ENCODE data around the gene UBR3.
"Not testable (repeated sequence)": the region's sequence is repeated elsewhere in the genome, so short reads cannot be mapped to it uniquely, and the experiment has no call there.

UBR3 gene

DNA sequence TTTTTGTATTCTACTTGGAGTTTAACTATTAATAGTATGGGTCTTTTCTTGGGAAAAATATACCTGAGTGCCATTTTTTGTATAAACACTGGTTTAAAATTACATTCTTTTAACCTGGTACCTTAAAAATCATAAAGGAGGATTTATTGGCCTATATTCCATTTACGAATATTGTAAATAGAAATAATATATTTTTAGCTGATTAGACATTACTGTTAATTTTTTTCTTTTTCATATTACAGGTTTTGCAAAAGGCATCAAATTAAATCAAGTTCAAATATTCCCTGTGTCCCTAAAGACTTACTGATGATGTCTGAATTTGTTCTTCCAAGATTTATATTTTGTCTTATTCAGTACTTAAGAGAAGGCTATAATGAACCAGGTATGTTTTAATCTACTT lies 44.7 kb downstream of the UBR3 start:
- no peak for DNase-seq

DNA sequence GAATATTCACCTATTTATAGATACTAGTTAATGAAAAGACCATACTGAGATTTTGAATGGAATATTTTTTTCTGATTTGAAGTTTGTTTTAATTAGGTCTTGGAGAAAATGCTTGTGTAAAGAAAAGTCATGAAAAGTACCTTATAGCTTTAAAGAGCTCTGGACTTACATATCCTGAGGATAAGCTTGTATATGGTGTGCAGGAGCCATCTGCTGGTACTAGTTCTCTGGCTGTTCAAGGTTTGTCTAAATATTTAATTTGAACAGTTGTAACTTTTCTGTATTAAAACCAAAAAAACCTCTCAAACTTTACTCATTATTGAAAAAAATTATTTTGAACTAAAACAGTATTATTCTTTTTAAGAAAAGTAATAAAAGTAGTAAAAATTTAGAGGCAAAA lies 50.1 kb downstream of the UBR3 start:
- peak; percentile 10 for DNase-seq

DNA sequence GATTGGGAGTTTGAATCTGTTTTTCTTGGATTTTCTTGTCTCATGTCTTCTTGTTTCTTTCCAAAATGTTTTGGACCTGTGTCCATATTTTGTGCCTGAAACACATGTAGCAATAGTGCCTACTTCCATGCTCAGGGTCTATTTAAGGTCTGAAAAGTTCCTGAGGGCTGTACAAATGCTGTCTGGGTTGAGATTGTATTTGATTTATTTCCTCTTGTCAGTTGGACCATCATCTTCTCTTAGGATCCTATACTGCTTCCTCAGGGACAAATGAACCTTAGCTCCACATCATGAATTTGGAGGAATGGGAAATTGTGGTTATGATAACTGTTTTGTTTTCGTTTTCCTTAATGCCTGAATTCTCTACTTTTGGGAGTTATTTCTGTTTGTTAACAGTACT lies 59.9 kb downstream of the UBR3 start:
- no peak for DNase-seq

DNA sequence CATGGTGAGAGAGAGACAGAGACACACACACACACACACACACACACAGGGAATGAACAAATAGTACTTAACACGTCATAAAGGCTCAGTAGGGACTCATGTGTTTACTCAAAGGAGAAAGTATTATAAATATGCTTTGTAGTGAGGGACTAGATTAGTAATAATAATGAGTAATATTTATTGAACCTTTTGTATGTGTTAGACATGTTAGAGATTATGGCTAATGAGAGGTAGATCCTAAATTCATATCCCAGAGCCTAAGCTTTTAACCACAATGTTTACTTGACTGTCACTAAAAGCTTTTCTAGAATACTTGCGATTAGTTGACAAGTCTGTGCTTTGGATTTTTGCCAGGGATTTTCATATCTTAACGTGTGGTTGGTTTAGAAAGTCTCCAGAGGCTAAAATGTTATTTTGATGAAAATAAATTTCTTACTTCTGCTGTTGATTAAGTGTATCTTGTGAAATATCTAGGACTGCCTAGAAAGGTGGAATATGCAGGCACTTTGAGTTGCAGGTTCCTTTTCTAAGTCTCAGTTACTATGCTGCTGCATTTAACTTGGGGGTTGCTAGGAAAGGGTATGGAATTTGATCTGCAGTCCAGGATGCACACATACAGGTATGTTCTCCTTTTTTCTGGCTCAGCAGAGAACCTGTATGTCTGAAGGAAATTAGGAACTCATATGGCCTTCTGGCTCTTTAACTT lies 64.5 kb downstream of the UBR3 start:
- DNase-seq = no peak

DNA sequence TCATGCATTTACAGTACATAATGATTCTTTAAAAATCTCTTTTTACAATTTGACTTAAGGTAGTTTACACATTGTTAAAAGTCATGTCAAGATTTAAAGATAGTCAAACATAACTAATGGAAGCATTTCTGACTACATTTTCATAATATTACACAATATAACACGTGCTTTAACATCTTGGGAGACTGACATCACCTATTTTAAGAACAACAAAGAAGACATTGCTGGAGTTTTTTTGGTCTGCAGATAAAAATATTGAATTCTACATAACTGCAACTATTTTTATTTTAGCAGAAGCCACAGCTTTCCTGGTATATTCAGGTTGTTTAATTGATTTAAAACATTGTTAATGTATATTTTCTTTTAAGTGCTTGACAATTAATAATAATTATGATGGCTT lies 65.7 kb downstream of the UBR3 start:
- no peak for DNase-seq

DNA sequence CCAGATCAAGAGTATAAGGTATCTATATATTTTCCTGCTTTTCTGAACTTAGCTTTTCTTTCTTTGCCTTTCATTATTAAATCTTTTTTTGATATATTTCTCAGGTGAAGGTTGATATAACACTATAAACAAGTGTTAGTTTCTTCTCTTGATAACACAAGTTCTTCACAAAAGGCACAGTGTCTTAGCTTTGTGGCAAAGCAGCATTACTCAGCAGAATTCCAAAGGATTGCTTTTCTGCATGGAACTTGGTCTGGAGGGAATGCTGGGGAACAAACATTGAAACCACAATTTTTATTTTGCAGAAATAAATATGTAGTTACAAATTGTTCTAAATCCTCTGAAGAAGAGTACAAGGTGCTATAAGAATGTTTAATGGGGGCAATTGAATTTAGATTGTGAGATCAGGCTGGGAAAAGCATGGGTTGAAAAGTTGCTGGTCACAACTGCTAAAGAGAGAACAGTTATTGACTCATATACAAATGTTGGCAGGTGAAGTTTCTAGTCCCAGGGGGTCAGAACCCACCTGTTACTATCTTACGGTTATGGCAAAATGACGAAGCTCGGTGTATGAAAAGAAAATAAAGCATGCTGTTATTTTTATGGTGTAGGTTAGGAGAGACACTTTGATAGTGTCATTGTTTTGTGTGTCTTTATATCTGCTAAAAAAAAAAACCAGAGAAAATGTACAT lies 68.2 kb downstream of the UBR3 start:
- DNase-seq = no peak

DNA sequence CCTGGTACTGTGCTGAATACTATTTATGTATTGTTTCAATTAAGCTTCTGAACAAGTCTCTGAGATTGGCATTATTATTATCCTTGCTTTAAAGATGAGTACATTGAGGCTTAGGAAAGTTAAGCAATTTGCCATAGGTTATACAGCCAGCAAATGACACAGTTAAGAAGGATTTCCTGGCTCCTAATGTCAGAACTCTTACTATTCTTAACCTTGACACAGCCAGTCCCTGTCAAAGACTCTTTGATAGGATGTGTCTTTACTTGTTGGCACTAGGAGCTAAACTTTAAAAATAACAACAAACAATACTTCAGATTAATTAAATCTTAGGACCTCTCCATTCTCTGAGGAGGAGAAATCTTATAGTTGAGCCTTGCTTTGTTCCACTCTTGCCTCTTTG lies 70.6 kb downstream of the UBR3 start:
- no peak for DNase-seq

DNA sequence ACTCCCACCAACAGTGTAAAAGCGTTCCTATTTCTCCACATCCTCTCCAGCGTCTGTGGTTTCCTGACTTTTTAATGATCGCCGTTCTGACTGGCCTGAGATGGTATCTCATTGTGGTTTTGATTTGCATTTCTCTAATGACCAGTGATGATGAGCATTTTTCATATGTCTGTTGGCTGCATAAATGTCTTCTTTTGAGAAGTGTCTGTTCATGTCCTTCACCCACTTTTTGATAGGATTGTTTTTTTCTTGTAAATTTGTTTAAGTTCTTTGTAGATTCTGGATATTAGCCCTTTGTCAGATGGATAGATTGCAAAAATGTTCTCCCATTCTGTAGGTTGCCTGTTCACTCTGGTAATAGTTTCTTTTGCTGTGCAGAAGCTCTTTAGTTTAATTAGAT lies 72.8 kb downstream of the UBR3 start:
- DNase-seq = not testable (repeated sequence)

DNA sequence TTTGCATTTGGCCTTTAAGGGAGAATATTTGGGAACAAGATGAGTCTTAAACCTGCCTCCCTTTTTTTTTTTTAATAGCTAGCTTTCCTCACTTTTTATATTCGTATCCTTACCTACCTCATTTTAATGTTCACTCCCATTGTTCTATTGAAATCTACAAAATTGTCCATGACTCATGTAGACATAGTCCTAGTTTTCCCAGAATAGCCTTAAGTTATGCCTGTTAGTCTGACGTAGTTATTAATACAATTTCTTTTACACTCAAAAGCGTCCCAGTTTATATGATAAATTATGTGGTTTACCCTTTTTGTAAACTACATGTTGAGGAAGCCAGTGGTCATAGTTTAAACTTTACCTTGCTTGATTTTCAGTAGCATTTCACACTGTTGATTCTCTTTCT lies 73.4 kb downstream of the UBR3 start:
- no peak for DNase-seq

DNA sequence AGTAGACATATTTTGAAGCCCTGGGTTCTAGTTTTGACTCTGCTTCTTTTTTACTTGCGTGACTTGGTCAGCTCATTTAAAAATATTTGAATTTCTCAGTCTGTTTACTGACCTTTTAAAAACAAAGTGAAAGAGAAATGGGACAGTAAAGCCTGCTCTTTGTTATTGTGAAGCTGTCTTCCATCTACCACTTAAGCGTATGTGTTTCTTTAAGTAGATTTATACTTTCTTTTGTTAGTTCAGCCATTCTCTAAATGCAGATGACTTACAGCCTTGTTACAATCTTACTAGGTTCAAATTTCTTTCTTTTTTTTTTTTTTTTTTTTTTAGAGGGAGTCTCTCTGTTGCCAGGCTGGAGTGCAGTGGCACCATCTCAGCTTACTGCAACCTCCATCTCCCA lies 79.5 kb downstream of the UBR3 start:
- no peak for DNase-seq

DNA sequence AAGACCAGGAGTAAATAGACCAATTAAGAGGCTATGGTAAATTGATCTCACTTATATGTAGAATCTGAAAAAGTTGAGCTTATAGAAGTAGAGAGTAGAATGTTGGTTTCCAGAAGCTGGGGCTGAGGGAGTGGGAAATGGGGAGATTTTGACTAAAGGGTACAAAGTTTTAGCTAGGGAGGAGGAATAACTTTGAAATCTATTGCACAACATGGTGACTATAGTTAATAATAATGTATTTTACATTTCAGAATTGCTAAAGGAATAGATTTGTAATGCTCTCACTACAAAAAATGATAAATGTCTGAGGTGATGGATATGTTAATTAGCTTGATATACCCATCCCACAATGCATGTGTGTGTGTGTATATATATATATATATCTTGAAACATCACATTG lies 82.1 kb downstream of the UBR3 start:
- DNase-seq = no peak

DNA sequence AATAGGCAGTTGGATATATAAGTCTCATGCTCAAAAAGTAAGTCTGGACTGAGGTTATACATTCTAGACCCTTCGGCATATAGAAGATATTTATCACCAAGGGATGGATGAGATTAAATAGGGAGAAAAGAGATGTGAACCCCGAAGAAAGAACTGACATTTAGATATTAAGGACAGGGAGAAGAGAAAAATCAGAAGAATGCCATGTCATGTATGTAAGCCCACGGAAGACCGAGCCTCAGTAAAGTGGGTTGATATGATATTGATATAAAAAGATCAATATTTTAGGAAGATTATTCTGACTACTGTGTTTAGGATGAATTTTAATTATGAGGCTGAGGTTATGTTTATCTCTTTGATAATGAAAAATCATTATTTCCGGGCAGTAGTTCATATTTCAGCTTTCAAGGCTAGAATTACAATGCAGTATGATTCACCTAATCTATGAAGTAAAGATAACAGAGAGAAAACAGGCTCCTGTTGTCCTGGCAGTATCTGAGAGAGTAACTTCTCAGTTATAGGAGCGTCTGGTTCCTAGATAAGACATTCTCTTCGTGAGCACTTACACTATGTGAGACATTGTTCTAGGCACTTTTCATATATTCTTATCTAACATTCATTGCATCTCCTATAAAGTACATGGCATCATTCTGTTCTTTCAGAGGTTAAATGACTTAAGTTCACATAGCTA lies 83.0 kb downstream of the UBR3 start:
- no peak for DNase-seq

DNA sequence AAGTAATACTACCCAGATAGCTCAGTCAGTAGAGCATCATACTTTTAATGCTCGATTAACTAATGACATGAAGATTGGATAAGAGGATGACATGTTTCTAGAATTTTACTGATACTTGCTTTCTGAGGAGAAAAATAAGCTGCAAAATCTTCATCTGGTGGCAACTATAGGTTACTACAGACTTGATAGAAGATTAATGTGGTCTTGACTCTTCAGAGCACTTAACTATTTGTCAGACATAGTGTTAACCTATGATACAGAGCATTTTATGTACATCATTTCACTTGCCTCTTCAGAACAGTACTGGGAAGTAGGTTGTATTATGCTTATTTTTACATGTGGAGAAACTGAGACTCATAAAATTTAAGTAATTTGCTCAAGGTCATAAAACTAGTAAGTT lies 83.9 kb downstream of the UBR3 start:
- no peak for DNase-seq

DNA sequence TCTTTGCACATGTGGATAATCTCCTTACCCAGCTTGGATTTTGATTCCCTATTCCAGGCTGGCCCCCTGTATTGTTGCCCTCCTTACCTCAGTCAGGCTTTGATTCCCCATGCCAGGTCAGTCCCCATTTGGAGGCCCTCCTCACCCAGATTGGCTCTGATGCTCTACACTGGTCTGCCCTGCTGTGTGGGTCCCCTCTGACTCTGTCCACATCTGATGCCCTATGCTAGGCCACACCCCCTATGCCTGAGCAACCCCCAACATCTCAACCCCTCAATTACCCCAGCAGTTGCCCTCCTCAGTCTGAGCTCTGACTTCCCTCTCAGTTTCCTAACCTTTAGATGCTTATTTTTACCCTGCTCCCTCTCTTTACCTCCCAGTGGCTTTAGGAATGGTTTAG lies 89.4 kb downstream of the UBR3 start:
- no peak for DNase-seq

DNA sequence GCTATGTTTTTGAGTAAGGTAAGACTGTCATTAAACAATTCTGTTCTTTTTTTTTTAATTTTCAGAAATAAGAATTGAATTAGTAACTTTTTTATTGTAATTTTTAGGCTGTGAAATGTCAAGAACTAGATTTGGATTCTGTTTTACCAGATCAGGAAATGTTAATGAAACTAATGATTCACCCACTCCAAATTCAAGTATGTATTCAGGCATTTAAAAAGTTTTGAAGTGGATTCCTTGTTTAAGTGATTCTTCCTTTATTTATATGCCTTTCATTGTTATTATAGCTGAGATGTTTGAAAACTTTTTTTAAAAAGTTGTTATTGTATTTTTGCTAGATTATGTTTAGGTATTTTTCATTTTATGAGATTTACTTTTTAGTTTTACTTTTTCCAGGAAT lies 96.7 kb downstream of the UBR3 start:
- DNase-seq = no peak

DNA sequence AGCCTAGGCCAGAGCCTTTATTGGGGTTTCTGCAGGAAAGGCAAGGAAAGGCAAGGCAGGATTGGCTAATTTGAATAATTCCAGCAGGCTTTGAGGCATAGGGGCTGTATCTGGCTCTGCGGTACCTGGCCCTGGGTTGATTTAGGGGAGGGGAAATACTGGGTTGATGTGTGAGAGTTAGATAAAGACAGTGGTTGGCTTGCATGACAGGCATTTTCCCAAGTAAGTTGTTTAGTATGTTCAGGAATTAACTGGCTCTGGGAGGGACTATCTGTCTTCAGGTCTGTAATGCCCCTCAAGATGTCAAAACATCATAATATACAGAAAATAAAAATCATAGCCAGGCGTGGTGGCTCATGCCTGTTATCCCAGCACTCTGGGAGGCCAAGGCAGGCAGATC lies 98.7 kb downstream of the UBR3 start:
- DNase-seq = no peak

DNA sequence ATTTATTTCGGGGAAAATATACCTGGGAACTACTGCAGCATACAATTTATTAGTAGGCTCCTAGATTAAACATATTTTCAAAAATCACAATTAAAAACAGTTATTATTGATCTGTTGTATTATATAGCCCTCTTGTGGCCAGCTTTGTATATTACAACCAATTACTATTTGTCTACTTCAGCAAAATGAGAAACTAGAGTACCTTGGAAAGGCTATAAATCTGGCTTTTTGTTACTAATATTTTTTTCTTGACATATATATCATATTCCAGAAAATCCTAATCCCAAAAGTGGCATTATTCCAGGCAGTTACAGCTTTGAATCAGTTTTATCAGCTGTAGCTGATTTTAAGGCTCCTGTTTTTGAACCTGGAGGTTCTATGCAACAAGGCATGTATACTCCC lies 101.2 kb downstream of the UBR3 start:
- DNase-seq = peak; percentile 53

DNA sequence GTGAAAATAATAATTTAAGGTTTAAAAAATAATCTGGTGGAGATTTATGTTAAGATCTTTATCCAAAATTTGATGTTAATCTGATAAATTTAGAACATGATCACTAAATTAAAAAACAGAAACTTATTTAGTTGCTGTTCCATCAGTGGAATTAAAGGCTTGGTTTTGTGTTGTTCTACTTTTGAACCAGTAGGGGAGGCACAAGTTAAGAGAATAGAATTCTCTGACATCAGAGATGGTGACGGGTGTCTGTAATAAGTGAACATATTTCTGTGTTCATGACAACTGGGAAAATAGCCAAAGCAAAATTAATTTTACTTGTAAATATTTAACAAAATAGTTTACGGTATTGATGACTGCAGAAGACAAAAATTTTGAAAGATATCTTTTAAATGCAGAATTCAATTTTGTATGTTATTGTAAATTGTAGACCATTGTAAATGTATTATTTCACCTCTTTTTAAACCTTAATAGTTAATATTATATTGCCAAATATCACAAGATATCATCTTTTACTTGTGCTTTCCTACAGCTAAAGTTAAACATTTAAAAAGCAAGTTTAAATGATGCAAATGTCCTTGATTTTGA lies 106.0 kb downstream of the UBR3 start:
- peak; percentile 14 for DNase-seq

DNA sequence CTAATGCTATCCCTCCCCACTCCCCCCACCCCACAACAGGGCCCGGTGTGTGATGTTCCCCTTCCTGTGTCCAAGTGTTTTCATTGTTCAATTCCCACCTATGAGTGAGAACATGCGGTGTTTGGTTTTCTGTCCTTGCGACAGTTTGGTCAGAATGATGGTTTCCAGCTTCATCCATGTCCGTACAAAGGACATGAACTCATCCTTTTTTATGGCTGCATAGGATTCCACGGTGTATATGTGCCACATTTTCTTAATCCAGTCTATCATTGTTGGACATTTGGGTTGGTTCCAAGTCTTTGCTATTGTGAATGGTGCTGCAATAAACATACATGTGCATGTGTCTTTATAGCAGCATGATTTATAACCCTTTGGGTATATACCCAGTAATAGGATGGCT lies 109.4 kb downstream of the UBR3 start:
- not testable (repeated sequence) for DNase-seq

DNA sequence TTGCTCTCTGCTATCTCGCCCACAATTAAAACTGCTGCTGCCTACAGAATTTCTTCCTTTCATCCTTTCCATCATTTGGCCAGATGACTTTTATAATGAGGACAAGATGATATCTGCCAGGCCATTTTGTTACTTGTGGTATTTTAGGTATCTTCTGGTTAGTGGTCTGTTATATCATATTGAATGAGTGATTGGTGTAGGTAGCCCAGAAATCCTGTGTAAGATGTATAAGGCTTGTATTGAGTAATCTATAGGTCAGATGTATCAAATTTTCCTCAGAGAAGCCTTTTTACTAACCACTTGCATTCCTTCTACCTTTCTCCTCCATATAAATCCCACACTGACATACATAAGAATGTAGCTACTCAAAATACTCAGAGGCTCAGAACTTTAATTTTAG lies 118.3 kb downstream of the UBR3 start:
- no peak for DNase-seq

DNA sequence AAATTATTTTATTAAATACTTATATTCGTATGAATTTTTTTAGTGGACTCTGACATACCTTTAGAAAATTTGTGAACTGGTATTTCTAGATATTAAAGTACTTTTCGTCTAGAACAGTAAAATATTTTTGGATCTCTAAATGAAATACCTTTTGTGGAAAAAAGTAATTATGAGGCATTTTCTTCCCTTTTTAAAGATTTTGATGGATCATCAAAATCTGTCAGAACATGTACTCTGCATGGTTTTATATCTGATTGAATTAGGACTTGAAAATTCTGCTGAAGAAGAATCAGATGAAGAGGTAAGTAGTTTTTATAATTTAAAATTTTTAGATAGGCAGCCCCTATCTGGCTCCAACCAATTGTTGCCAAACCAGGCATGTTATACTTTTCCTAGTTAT lies 118.8 kb downstream of the UBR3 start:
- no peak for DNase-seq

DNA sequence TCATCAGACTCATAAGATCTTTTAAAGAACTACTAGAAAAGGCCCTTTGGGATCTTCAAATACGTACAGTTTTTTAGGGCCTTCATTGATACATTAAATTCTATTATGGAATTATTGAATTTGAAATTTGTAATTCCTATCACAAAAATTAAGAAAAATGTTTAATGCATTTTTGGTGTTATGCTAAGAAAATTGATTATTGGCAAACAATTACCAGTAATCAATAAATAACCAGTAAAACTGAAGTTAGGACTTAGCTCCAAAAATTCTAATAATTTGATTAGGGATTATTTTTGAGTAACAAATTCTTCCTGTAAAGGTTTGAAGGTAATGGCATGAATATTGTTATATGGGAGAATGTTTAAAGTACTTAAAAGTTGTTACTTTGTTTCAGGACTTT lies 119.3 kb downstream of the UBR3 start:
- no peak for DNase-seq

DNA sequence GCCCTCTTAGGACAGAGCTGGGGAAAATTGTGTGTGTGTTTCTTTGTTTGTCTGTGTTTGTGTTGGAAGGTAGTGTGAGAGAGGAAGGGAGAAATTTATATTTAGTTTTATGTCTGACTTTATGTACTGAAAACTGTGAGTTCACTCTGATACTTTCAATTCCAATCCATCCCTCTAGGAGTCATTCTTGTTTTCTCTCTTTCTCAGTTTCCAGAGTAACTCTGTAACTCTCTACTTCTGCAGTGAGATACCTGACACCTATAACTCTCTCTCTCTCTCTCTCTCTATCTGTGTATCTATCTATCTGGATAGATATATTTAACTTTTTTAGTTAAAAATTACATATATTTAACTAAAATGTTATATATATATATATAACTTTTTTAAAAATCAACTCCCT lies 128.7 kb downstream of the UBR3 start:
- no peak for DNase-seq

DNA sequence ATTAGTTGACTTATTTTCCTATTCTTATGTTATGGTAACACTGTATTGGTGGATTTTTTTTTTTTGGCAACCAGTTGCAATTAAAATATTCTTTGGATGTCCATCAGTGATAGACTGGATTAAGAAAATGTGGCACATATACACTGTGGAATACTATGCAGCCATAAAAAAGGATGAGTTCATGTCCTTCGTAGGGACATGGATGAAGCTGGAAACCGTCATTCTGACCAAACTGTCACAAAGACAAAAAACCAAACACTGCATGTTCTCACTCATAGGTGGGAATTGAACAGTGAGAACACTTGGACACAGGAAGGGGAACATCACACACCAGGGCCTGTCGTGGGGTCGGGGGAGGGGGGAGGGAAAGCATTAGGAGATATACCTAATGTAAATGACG lies 130.0 kb downstream of the UBR3 start:
- DNase-seq = not testable (repeated sequence)

Measured in RPMI8226 (cell line).